Measurements from ENCODE around the gene MTFMT. TPM values are rescaled to one million over a fixed set of nuclear protein-coding genes. Genes with fewer than 3 reads are reported as not detected.
"Not testable (repeated sequence)": the region's sequence is repeated elsewhere in the genome, so short reads cannot be mapped to it uniquely, and the experiment has no call there.

Gene MTFMT
- total RNA-seq, 1 experiment from 2014 or later: 30.4 TPM

DNA sequence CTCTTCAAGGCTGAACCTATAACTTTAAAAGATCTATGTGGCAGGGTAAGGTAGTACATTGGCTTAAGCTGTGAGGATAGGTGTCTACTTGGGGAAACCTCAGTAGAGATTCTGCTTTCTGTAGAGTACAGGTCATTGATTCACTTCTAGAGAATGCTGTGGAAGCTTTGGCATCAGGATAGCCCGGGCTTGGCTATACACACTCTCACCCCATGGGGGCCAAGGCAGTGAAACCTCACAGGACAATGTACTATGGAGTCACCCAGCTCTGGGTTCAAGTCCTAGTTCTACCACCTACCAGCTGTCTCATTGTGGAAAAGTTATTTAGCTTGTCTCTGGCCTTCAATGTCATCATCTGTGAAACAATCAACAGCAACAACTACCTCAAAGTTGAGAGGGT lies 9.0 kb downstream of the MTFMT start:
- Histone ChIP-seq H3K27me3 (ENCODE audit: insufficient read depth, low read length) (no peaks in the 10 kb centered on the region), H3K4me3 (replicated peaks in 1 of 2; ENCODE audit: low read depth in 1 of 2, low read length in 2 of 2) (no peak overlapping the region), H3K9me3 (ENCODE audit: control insufficient read depth in 1 of 2, insufficient read depth in 1 of 2, low read depth in 1 of 2, low read length in 2 of 2) (no peaks in the 10 kb centered on the region), H3K27ac (ENCODE audit: low read depth, low read length) (no peak overlapping the region), H3K4me1 (ENCODE audit: control insufficient read depth in 1 of 2, insufficient read depth in 2 of 2, low read length in 2 of 2) (no peaks in the 10 kb centered on the region), H3K79me2 (ENCODE audit: insufficient read depth, low read length) (no peaks in the 10 kb centered on the region), H4K20me1 (ENCODE audit: insufficient read depth) (no peaks in the 10 kb centered on the region), H3K4me2 (ENCODE audit: low read length) (no peak overlapping the region), H3K9me2 (ENCODE audit: insufficient read depth) (no peaks in the 10 kb centered on the region), H2AFZ (ENCODE audit: low read depth, low read length, poor library complexity, severe bottlenecking) (no peak overlapping the region), H3K9ac (ENCODE audit: low read length) (no peak overlapping the region), H3K36me3 (ENCODE audit: control insufficient read depth in 1 of 2, insufficient read depth in 2 of 2, low read length in 2 of 2) (peaks cover 36 to 41% of the 10 kb centered on the region in 2 experiments)
- DNase-seq (ENCODE audit: low read depth, low spot score) (no peak), ATAC-seq (peak; percentile 91)
- no TSS peak for BruUV-seq (replicated peaks)
- TF ChIP-seq JUND (IDR thresholded peaks at IDR 0.05) (no peak), CTCF (IDR thresholded peaks at IDR 0.05 in 2 of 3, conservative IDR thresholded peaks at IDR 0.05 in 1 of 3; ENCODE audit: borderline replicate concordance in 1 of 3, insufficient read depth in 1 of 3, low read depth in 2 of 3, low read length in 2 of 3) (0 out of 6 replicates have a peak, but pooled peaks of 2 of the 3 experiments have one; percentile 10 to 14), SP1 (IDR thresholded peaks at IDR 0.05; ENCODE audit: low read depth) (no peak)
- intact Hi-C loops (cut with micrococcal nuclease): loop anchor here (10.0 kb wide), 1 partner anchor 286 kb away; no protein-coding TSS in a partner anchor
- CTCF ChIA-PET: no interaction called here
- POLR2A ChIA-PET: no interaction called here
- RAD21 ChIA-PET (ENCODE audit: low non-redundant PET in 1 of 2, low total read pairs in 2 of 2, uncharacterized antibody in 2 of 2, unreplicated experiment in 2 of 2): no interaction called here

DNA sequence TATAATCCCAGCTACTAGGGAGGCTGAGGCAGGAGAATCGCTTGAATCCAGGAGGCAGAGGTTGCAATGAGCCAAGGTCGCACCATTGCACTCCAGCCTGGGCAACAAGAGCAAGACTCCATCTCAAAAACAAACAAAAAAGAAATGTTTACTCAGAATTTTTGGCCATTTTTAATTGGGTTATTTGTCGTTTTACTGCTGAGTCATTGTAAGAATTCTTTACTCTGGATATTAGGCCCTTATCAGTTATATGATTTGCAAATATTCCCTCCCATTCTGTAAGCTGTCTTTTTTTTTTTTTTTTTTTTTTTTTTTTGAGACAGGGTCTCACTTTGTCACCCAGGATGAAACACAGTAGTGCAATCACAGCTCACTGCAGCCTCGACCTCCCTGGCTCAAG lies 18.2 kb downstream of the MTFMT start:
- H3K9me3 ChIP-seq (ENCODE audit: control insufficient read depth in 1 of 2, insufficient read depth in 1 of 2, low read depth in 1 of 2, low read length in 2 of 2): peaks cover 6 to 10% of the 10 kb centered on the region in 2 experiments; a peak in 2 of 4 replicates
- CTCF ChIA-PET; DNase-seq (ENCODE audit: low read depth, low spot score); H3K4me2 ChIP-seq (ENCODE audit: low read length); H3K79me2 ChIP-seq (ENCODE audit: insufficient read depth, low read length); BruUV-seq (replicated peaks); H4K20me1 ChIP-seq (ENCODE audit: insufficient read depth); H2AFZ ChIP-seq (ENCODE audit: low read depth, low read length, poor library complexity, severe bottlenecking); H3K9me2 ChIP-seq (ENCODE audit: insufficient read depth); ATAC-seq; intact Hi-C loops (cut with micrococcal nuclease); H3K27me3 ChIP-seq (ENCODE audit: insufficient read depth, low read length); H3K4me1 ChIP-seq (ENCODE audit: control insufficient read depth in 1 of 2, insufficient read depth in 2 of 2, low read length in 2 of 2); H3K9ac ChIP-seq (ENCODE audit: low read length); H3K27ac ChIP-seq (ENCODE audit: low read depth, low read length); H3K4me3 ChIP-seq (replicated peaks in 1 of 2; ENCODE audit: low read depth in 1 of 2, low read length in 2 of 2): not testable (repeated sequence)
- peaks cover 22 to 28% of the 10 kb centered on the region in 2 experiments for H3K36me3 ChIP-seq (ENCODE audit: control insufficient read depth in 1 of 2, insufficient read depth in 2 of 2, low read length in 2 of 2)
- ChIA-PET RAD21 (ENCODE audit: low non-redundant PET in 1 of 2, low total read pairs in 2 of 2, uncharacterized antibody in 2 of 2, unreplicated experiment in 2 of 2) (interaction anchor here in 1 of 2 experiments (0.7 kb wide), 1 partner anchor 98 kb away, joined by 4 read pairs; no protein-coding TSS in a partner anchor), POLR2A (interaction anchor here (0.7 kb wide), 1 partner anchor 539 kb away, joined by 3 read pairs; no protein-coding TSS in a partner anchor)

Measured in HCT116 (cell line).